HEK293 (cell line): Measurements from ENCODE around the gene KCNJ6.
A peak's percentile ranks its signal among the peaks of the same experiment; 100 is the strongest.

Source experiments
- ATF2 ChIP-seq: fragments of 450-650 bp; formaldehyde crosslinking; IDR thresholded peaks from 2 replicates; pipeline ENCODE4 v1.5.1; 2016; ENCODE audit warnings: missing biosample characterization, missing genetic modification characterization, low read depth
- INSM2 ChIP-seq: fragments of 450-650 bp; formaldehyde crosslinking; IDR thresholded peaks from 2 replicates; pipeline ENCODE4 v1.5.1; 2016; ENCODE audit warnings: missing biosample characterization, missing genetic modification characterization
- PRDM10 ChIP-seq: fragments of 450-650 bp; formaldehyde crosslinking; IDR thresholded peaks from 2 replicates; pipeline ENCODE4 v1.5.1; 2016; ENCODE audit warnings: missing biosample characterization, missing genetic modification characterization
- PRDM2 ChIP-seq: fragments of 450-650 bp; formaldehyde crosslinking; IDR thresholded peaks from 2 replicates; pipeline ENCODE4 v1.5.1; 2016; ENCODE audit warnings: missing biosample characterization, missing genetic modification characterization, borderline replicate concordance
- REST ChIP-seq: fragments of 450-650 bp; formaldehyde crosslinking; IDR thresholded peaks from 2 replicates; pipeline ENCODE4 v1.5.1; 2016; ENCODE audit warnings: missing biosample characterization, missing genetic modification characterization
- SCRT2 ChIP-seq: fragments of 450-650 bp; formaldehyde crosslinking; IDR thresholded peaks from 2 replicates; pipeline ENCODE4 v1.5.1; 2016; ENCODE audit warnings: missing biosample characterization, missing genetic modification characterization
- TCF7L2 ChIP-seq: IDR thresholded peaks from 2 replicates; pipeline ENCODE4 v1.6.1; 2011; ENCODE audit warnings: low read depth, mild to moderate bottlenecking, inconsistent platforms, low read length, moderate library complexity, borderline replicate concordance
- ZEB2 ChIP-seq: fragments of 450-650 bp; formaldehyde crosslinking; IDR thresholded peaks from 2 replicates; pipeline ENCODE4 v1.5.1; 2016; ENCODE audit warnings: missing biosample characterization, missing genetic modification characterization
- ZFP3 ChIP-seq: fragments of 450-650 bp; formaldehyde crosslinking; IDR thresholded peaks from 2 replicates; pipeline ENCODE4 v1.5.1; 2016; ENCODE audit warnings: low read depth, missing biosample characterization, missing genetic modification characterization
- ZNF184 ChIP-seq: fragments of 450-650 bp; IDR thresholded peaks from 2 replicates; pipeline ENCODE4 v1.5.1; 2018; ENCODE audit warnings: missing biosample characterization, mild to moderate bottlenecking, missing genetic modification characterization
- ZNF19 ChIP-seq: fragments of 450-650 bp; formaldehyde crosslinking; IDR thresholded peaks from 2 replicates; pipeline ENCODE4; 2016; ENCODE audit warnings: missing biosample characterization, missing genetic modification characterization, low read depth
- ZNF280D ChIP-seq: fragments of 450-650 bp; formaldehyde crosslinking; IDR thresholded peaks from 2 replicates; pipeline ENCODE4 v1.5.1; 2016; ENCODE audit warnings: missing biosample characterization, missing genetic modification characterization
- ZNF311 ChIP-seq: fragments of 450-650 bp; formaldehyde crosslinking; IDR thresholded peaks from 2 replicates; pipeline ENCODE4 v1.5.1; 2017; ENCODE audit warnings: missing biosample characterization, missing genetic modification characterization, borderline replicate concordance
- ZNF366 ChIP-seq: fragments of 450-650 bp; formaldehyde crosslinking; conservative IDR thresholded peaks from 2 replicates; pipeline ENCODE4 v1.5.1; 2016; ENCODE audit warnings: missing biosample characterization, missing genetic modification characterization
- ZNF558 ChIP-seq: fragments of 450-650 bp; formaldehyde crosslinking; IDR thresholded peaks from 2 replicates; pipeline ENCODE4 v1.5.1; 2016; ENCODE audit warnings: missing biosample characterization, missing genetic modification characterization
- ZNF596 ChIP-seq: fragments of 450-650 bp; IDR thresholded peaks from 2 replicates; pipeline ENCODE4 v1.5.0; 2018; ENCODE audit warnings: missing biosample characterization, mild to moderate bottlenecking, missing genetic modification characterization, moderate library complexity
- ZNF610 ChIP-seq: fragments of 450-650 bp; formaldehyde crosslinking; IDR thresholded peaks from 2 replicates; pipeline ENCODE4 v1.5.1; 2016; ENCODE audit warnings: missing biosample characterization, missing genetic modification characterization, borderline replicate concordance
- ZNF785 ChIP-seq: fragments of 450-650 bp; formaldehyde crosslinking; IDR thresholded peaks from 2 replicates; pipeline ENCODE4 v1.5.1; 2016; ENCODE audit warnings: missing biosample characterization, missing genetic modification characterization
- ZNF791 ChIP-seq: fragments of 450-650 bp; formaldehyde crosslinking; IDR thresholded peaks from 2 replicates; pipeline ENCODE4 v1.5.1; 2016; ENCODE audit warnings: missing biosample characterization, missing genetic modification characterization

Gene KCNJ6

GRCh38 chr21:37710546-37711285, 205.5 kb downstream of the KCNJ6 start (continued):
- TF ChIP-seq REST (tag by site-specific recombination) (no peak), ZNF19 (tag by site-specific recombination) (no peak), ATF2 (tag by site-specific recombination) (0 out of 2 replicates have a peak, but pooled peaks have one; percentile 26), PRDM10 (no peak), ZNF366 (tag by site-specific recombination) (no peak; the same call in 1 of the 2 replicates), TCF7L2 (no peak), INSM2 (tag by site-specific recombination) (no peak), ZNF785 (tag by site-specific recombination) (no peak), ZFP3 (no peak), ZNF184 (tag by site-specific recombination) (0 out of 2 replicates have a peak, but pooled peaks have one; percentile 47), ZNF596 (no peak), ZNF610 (no peak), ZNF558 (no peak), PRDM2 (no peak), SCRT2 (no peak), ZNF791 (tag by site-specific recombination) (no peak), ZNF311 (no peak), ZEB2 (tag by site-specific recombination) (0 out of 2 replicates have a peak, but pooled peaks have one; percentile 36), ZNF280D (tag by site-specific recombination) (no peak)
